Measurements from ENCODE around the gene CNTNAP5. TPM values are rescaled to one million over a fixed set of nuclear protein-coding genes. Genes with fewer than 3 reads are reported as not detected.

The CNTNAP5 gene
- total and polyA plus RNA-seq, 9 of the 15 experiments (the other 6 are each of a cell fraction or from before 2014, with no cell fraction given), result not detected

- no peak for FAIRE-seq
- BruUV-seq (replicated peaks), result no TSS peak
- H3K4me2 ChIP-seq (ENCODE audit: insufficient read depth, low read length), result no peak overlapping the region
Measured at GRCh38 chr2:124880995-124881394, 855.9 kb downstream of the CNTNAP5 start.

More at GRCh38 chr2:124880995-124881394, 855.9 kb downstream of the CNTNAP5 start:
- Histone ChIP-seq H3K79me2 (ENCODE audit: control insufficient read depth, insufficient read depth, low read length) (no peaks in the 10 kb centered on the region), H3K4me1 (replicated peaks in 1 of 2; ENCODE audit: control insufficient read depth in 2 of 2, insufficient read depth in 2 of 2, low read length in 2 of 2) (no peaks in the 10 kb centered on the region), H3K9ac (ENCODE audit: insufficient read depth in 1 of 2, low read depth in 2 of 2, low read length in 2 of 2) (no peak overlapping the region), H3K9me1 (ENCODE audit: control insufficient read depth, insufficient read depth, low read length) (no peaks in the 10 kb centered on the region), H4K20me1 (replicated peaks; ENCODE audit: control insufficient read depth, insufficient read depth, low read length) (no peaks in the 10 kb centered on the region), H3K27me3 (ENCODE audit: control insufficient read depth in 2 of 2, insufficient read depth in 2 of 2, low read length in 2 of 2) (no peaks in the 10 kb centered on the region), H2AFZ (ENCODE audit: low read depth, low read length) (no peak overlapping the region), H3K4me3 (no peak overlapping the region), H3K27ac (ENCODE audit: extremely low read depth, low read depth, low read length) (no peak overlapping the region), H3K36me3 (ENCODE audit: control insufficient read depth, insufficient read depth, low read length) (no peaks in the 10 kb centered on the region), H3K9me3 (replicated peaks; ENCODE audit: control insufficient read depth, insufficient read depth, low read depth, low read length) (no peaks in the 10 kb centered on the region; the same call in 1 of the 2 replicates)
- DNase-seq (ENCODE audit: extremely low read depth in 1 of 4, low spot score in 3 of 4), result no peak
- intact Hi-C loops (cut with micrococcal nuclease), result no loop called here
- 0% methylated on average over 2 of the region's 2 CpGs for WGBS (ENCODE audit: insufficient coverage, low coverage, missing lambda C conversion rate)
- CTCF ChIA-PET (ENCODE audit: low intra/inter-chr PET ratio), result no interaction called here
- no peak for ATAC-seq
- TF ChIP-seq RBFOX2 (IDR thresholded peaks at IDR 0.05; ENCODE audit: low read depth, low read length) (no peak), ZNF436 (CRISPR knock-in tag; IDR thresholded peaks at IDR 0.05) (no peak), ZNF785 (CRISPR knock-in tag; IDR thresholded peaks at IDR 0.05) (no peak), TCF15 (CRISPR knock-in tag; IDR thresholded peaks at IDR 0.05) (no peak), MNT (conservative IDR thresholded peaks at IDR 0.05) (no peak), ZNF639 (CRISPR knock-in tag; conservative IDR thresholded peaks at IDR 0.05 in 1 of 2, IDR thresholded peaks at IDR 0.05 in 1 of 2) (no peak), ZBTB8A (IDR thresholded peaks at IDR 0.05; ENCODE audit: partially characterized antibody) (no peak), ZNF696 (CRISPR knock-in tag; conservative IDR thresholded peaks at IDR 0.05) (no peak), LARP7 (IDR thresholded peaks at IDR 0.05) (no peak), IRF9 (tag; IDR thresholded peaks at IDR 0.05) (no peak), STAT5A (IDR thresholded peaks at IDR 0.05; ENCODE audit: borderline replicate concordance, low read length) (no peak), HDGF (IDR thresholded peaks at IDR 0.05) (no peak)
- POLR2A ChIA-PET, result no interaction called here
- in situ Hi-C loops (cut with MboI), result no loop called here

Data from K562 (cell line).